Urinary bladder (tissue), 4 donors: ENCODE data around the gene ZC3H11A. TPM values are rescaled to one million over a fixed set of nuclear protein-coding genes. Genes with fewer than 3 reads are reported as not detected.
A peak's percentile ranks its signal among the peaks of the same experiment; 100 is the strongest.
"Not testable (repeated sequence)": the region's sequence is repeated elsewhere in the genome, so short reads cannot be mapped to it uniquely, and the experiment has no call there.

Experiments used
- DNase-seq: peaks from one replicate; pipeline ENCODE4 v3.0.0-alpha.2; 2015; ENCODE audit errors: extremely low spot score
- H3K27ac ChIP-seq: one replicate; pipeline ENCODE4 v1.5.1; 2013; ENCODE audit warnings: low read depth, mild to moderate bottlenecking, moderate library complexity
- H3K36me3 ChIP-seq: one replicate; pipeline ENCODE4 v1.6.1; 2013; ENCODE audit warnings: mild to moderate bottlenecking, moderate library complexity; ENCODE audit not compliant: insufficient read depth
- H3K4me1 ChIP-seq: one replicate; pipeline ENCODE4 v1.6.1; 2013; ENCODE audit warnings: mild to moderate bottlenecking, moderate library complexity; ENCODE audit not compliant: insufficient read depth
- H3K4me3 ChIP-seq: one replicate; pipeline ENCODE4 v1.5.1; 2013; ENCODE audit warnings: low read depth, low read length
- WGBS: extraction: QIAGEN DNeasy Blood & Tissue Kit; methylation state at CpG from one replicate; pipeline ENCODE4 v1.1.7; 2013; 5-methylcytosine and 5-hydroxymethylcytosine counted together
- polyA plus RNA-seq: library from polyadenylated mRNA; stranded (reverse); fragments of 200-250 nt; gene quantifications from one replicate; pipeline ENCODE4 v1.2.3, GENCODE V29; 2013
- total RNA-seq: library from RNA; depleted of rRNA; stranded (reverse); fragments of >200 nt; gene quantifications from one replicate; pipeline ENCODE4 v1.2.3, GENCODE V29; 2014
- donor health status: healthy with polysubstance abuse.
- donor health status: healthy.

ZC3H11A gene
- total and polyA plus RNA-seq, 2 donors, result 43.1 to 137 TPM

GRCh38 chr1:203768256-203768655 lies 27.2 kb upstream of the ZC3H11A start:
- DNase-seq, result no peak
- WGBS, result 80% methylated on average over 6 of the region's 6 CpGs

GRCh38 chr1:203769505-203770343 lies 25.7 kb upstream of the ZC3H11A start:
- no peaks in the 10 kb centered on the region for H3K4me1 ChIP-seq
- H3K27ac ChIP-seq, result peak overlapping the region; percentile 56
- peak; percentile 72 for DNase-seq
- no peak overlapping the region for H3K4me3 ChIP-seq
- no peaks in the 10 kb centered on the region for H3K36me3 ChIP-seq
- WGBS, result 36% methylated on average over 15 of the region's 15 CpGs

More at GRCh38 chr1:203768256-203768655, 27.2 kb upstream of the ZC3H11A start:
- no peaks in the 10 kb centered on the region for H3K36me3 ChIP-seq
- no peak overlapping the region for H3K4me3 ChIP-seq
- no peak overlapping the region for H3K27ac ChIP-seq
- H3K4me1 ChIP-seq, result no peaks in the 10 kb centered on the region

GRCh38 chr1:203771901-203772301 lies 23.5 kb upstream of the ZC3H11A start:
- Histone ChIP-seq H3K4me1 (no peaks in the 10 kb centered on the region), H3K36me3 (no peaks in the 10 kb centered on the region), H3K4me3 (no peak overlapping the region), H3K27ac (no peak overlapping the region)
- WGBS, result 31% methylated on average over 7 of the region's 7 CpGs
- DNase-seq, result no peak

- 100% methylated on average over 1 of the region's 1 CpG for WGBS
- H3K4me1 ChIP-seq, result no peaks in the 10 kb centered on the region
- H3K27ac ChIP-seq, result no peak overlapping the region
- no peak overlapping the region for H3K4me3 ChIP-seq
- H3K36me3 ChIP-seq, result no peaks in the 10 kb centered on the region
- no peak for DNase-seq
These were observed 22.6 kb upstream of the ZC3H11A start for GRCh38 chr1:203772836-203773235.

- 58% methylated on average over 4 of the region's 4 CpGs for WGBS
- Histone ChIP-seq H3K4me3 (no peak overlapping the region), H3K27ac (no peak overlapping the region), H3K4me1 (no peaks in the 10 kb centered on the region), H3K36me3 (no peaks in the 10 kb centered on the region)
- DNase-seq, result no peak
These were observed 18.8 kb upstream of the ZC3H11A start for GRCh38 chr1:203776636-203777035.

- no peak for DNase-seq
These were observed 17.8 kb upstream of the ZC3H11A start for GRCh38 chr1:203777596-203777995.

GRCh38 chr1:203778146-203778545 lies 17.3 kb upstream of the ZC3H11A start:
- no peak overlapping the region for H3K4me3 ChIP-seq
- H3K27ac ChIP-seq, result no peak overlapping the region
- 73% methylated on average over 3 of the region's 3 CpGs for WGBS
- H3K4me1 ChIP-seq, result no peaks in the 10 kb centered on the region
- no peak for DNase-seq
- H3K36me3 ChIP-seq, result no peaks in the 10 kb centered on the region

More at GRCh38 chr1:203777596-203777995, 17.8 kb upstream of the ZC3H11A start:
- H3K4me1 ChIP-seq, result no peaks in the 10 kb centered on the region
- H3K4me3 ChIP-seq, result no peak overlapping the region
- no peaks in the 10 kb centered on the region for H3K36me3 ChIP-seq
- no peak overlapping the region for H3K27ac ChIP-seq
- 73% methylated on average over 3 of the region's 3 CpGs for WGBS

GRCh38 chr1:203778789-203779188 lies 16.6 kb upstream of the ZC3H11A start:
- WGBS, result 88% methylated on average over 4 of the region's 4 CpGs
- no peak for DNase-seq
- H3K4me3 ChIP-seq, result no peak overlapping the region

GRCh38 chr1:203781962-203782361 lies 13.5 kb upstream of the ZC3H11A start:
- H3K36me3 ChIP-seq, result no peaks in the 10 kb centered on the region
- WGBS, result 92% methylated on average over 7 of the region's 7 CpGs
- no peak overlapping the region for H3K4me3 ChIP-seq
- H3K27ac ChIP-seq, result no peak overlapping the region
- DNase-seq, result no peak
- no peaks in the 10 kb centered on the region for H3K4me1 ChIP-seq

More at GRCh38 chr1:203778789-203779188, 16.6 kb upstream of the ZC3H11A start:
- Histone ChIP-seq H3K4me1 (no peaks in the 10 kb centered on the region), H3K27ac (no peak overlapping the region), H3K36me3 (no peaks in the 10 kb centered on the region)

GRCh38 chr1:203789966-203790365 lies 5.5 kb upstream of the ZC3H11A start:
- peaks cover 1% of the 10 kb centered on the region for H3K36me3 ChIP-seq
- H3K4me1 ChIP-seq, result no peaks in the 10 kb centered on the region
- WGBS, result 66% methylated on average over 3 of the region's 3 CpGs
- H3K27ac ChIP-seq, result no peak overlapping the region
- DNase-seq, result no peak
- H3K4me3 ChIP-seq, result no peak overlapping the region

- DNase-seq, result no peak
- Histone ChIP-seq H3K4me3 (no peak overlapping the region), H3K36me3 (peaks cover 1% of the 10 kb centered on the region), H3K27ac (no peak overlapping the region), H3K4me1 (no peaks in the 10 kb centered on the region)
- 68% methylated on average over 3 of the region's 3 CpGs for WGBS
These were observed 3.9 kb upstream of the ZC3H11A start for GRCh38 chr1:203791498-203791897.

- Histone ChIP-seq H3K36me3 (peaks cover 1% of the 10 kb centered on the region), H3K27ac (no peak overlapping the region), H3K4me1 (no peaks in the 10 kb centered on the region), H3K4me3 (no peak overlapping the region)
- no peak for DNase-seq
- WGBS, result 94% methylated on average over 2 of the region's 2 CpGs
These were observed 2.9 kb upstream of the ZC3H11A start for GRCh38 chr1:203792486-203792885.

GRCh38 chr1:203793561-203793960 lies 1.9 kb upstream of the ZC3H11A start:
- not testable (repeated sequence) for H3K4me1 ChIP-seq, H3K36me3 ChIP-seq, H3K4me3 ChIP-seq, H3K27ac ChIP-seq, DNase-seq
- 95% methylated on average over 7 of the region's 7 CpGs for WGBS

GRCh38 chr1:203794764-203795440 lies 521 bp upstream of the ZC3H11A start:
- Histone ChIP-seq H3K27ac (no peak overlapping the region), H3K4me3 (peak overlapping the region; percentile 30), H3K36me3 (peaks cover 1% of the 10 kb centered on the region), H3K4me1 (peaks cover 3% of the 10 kb centered on the region)
- WGBS, result 72% methylated on average over 19 of the region's 19 CpGs
- no peak for DNase-seq
